ENCODE measurements around the gene ANK3. TPM values are rescaled to one million over a fixed set of nuclear protein-coding genes. Genes with fewer than 3 reads are reported as not detected.
A peak's percentile ranks its signal among the peaks of the same experiment; 100 is the strongest.

ANK3 gene
- total RNA-seq, 1 experiment from 2014 or later = 7.0 TPM

DNA sequence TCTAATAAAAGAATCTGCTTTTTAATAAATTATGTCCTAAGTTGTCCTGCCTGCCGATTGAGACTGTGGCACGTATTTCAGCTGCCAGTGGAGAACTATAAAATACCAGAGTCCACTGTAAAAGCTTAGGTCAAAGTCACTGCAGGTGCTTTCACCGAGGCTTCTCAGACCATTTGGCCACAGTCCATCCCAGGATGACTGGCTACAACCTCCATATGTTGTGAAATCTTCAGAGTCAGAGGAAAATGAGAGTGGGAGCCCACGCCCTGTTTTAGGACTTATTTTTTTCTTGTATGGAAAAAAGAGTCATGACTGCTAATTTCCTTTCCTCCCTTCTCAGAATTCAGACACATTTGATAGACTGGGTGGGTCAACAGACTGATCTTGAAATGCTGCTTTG is 182.9 kb downstream of the ANK3 start:
- no peak overlapping the region for H3K27ac ChIP-seq (ENCODE audit: low read length)
- H2AFZ ChIP-seq (ENCODE audit: low read length) = no peak overlapping the region
- H3K9ac ChIP-seq (ENCODE audit: low read length) = no peak overlapping the region
- no peaks in the 10 kb centered on the region for H3K9me2 ChIP-seq (replicated peaks; ENCODE audit: insufficient read depth, low read length)
- H3K4me3 ChIP-seq (ENCODE audit: low read length) = no peak overlapping the region
- H3K9me3 ChIP-seq (ENCODE audit: low read length) = no peaks in the 10 kb centered on the region
- no peak overlapping the region for H3K4me2 ChIP-seq (ENCODE audit: low read depth, low read length, poor library complexity, severe bottlenecking)
- H3K79me2 ChIP-seq (ENCODE audit: low read length) = no peaks in the 10 kb centered on the region
- no peaks in the 10 kb centered on the region for H4K20me1 ChIP-seq (ENCODE audit: insufficient read depth, low read depth, low read length)
- H3K4me1 ChIP-seq (ENCODE audit: low read length) = peaks cover 49% of the 10 kb centered on the region
- no peaks in the 10 kb centered on the region for H3K36me3 ChIP-seq (ENCODE audit: insufficient read depth, low read length)
- H3K27me3 ChIP-seq (ENCODE audit: low read length) = no peaks in the 10 kb centered on the region
- DNase-seq = no peak

DNA sequence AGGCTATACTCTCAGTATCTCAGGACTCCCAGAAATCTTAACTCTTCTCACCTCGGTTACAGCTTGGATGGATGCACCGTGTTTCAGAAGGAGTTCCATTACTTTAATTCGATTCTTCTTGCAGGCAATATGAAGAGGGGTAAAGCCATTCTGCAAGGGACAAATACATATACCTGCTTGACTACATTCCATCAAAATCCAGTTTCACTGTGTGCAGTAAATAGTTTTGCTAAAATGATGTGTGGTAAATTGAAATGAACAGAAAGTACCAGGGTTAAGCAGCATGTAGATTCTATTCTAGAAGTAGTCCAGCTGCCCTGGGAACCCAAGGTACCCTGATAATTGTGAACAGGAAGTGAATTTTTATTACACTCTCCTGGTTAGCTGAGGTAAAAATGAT is 183.9 kb downstream of the ANK3 start:
- H3K4me2 ChIP-seq (ENCODE audit: low read depth, low read length, poor library complexity, severe bottlenecking) = peak overlapping the region; percentile 33
- no peak overlapping the region for H2AFZ ChIP-seq (ENCODE audit: low read length)
- H3K4me3 ChIP-seq (ENCODE audit: low read length) = no peak overlapping the region
- DNase-seq = no peak
- peaks cover 43% of the 10 kb centered on the region for H3K4me1 ChIP-seq (ENCODE audit: low read length)
- no peak overlapping the region for H3K9ac ChIP-seq (ENCODE audit: low read length)
- H3K79me2 ChIP-seq (ENCODE audit: low read length) = no peaks in the 10 kb centered on the region
- H3K27me3 ChIP-seq (ENCODE audit: low read length) = no peaks in the 10 kb centered on the region
- no peaks in the 10 kb centered on the region for H3K9me3 ChIP-seq (ENCODE audit: low read length)
- no peaks in the 10 kb centered on the region for H3K36me3 ChIP-seq (ENCODE audit: insufficient read depth, low read length)
- H3K27ac ChIP-seq (ENCODE audit: low read length) = no peak overlapping the region
- no peaks in the 10 kb centered on the region for H3K9me2 ChIP-seq (replicated peaks; ENCODE audit: insufficient read depth, low read length)
- no peaks in the 10 kb centered on the region for H4K20me1 ChIP-seq (ENCODE audit: insufficient read depth, low read depth, low read length)

DNA sequence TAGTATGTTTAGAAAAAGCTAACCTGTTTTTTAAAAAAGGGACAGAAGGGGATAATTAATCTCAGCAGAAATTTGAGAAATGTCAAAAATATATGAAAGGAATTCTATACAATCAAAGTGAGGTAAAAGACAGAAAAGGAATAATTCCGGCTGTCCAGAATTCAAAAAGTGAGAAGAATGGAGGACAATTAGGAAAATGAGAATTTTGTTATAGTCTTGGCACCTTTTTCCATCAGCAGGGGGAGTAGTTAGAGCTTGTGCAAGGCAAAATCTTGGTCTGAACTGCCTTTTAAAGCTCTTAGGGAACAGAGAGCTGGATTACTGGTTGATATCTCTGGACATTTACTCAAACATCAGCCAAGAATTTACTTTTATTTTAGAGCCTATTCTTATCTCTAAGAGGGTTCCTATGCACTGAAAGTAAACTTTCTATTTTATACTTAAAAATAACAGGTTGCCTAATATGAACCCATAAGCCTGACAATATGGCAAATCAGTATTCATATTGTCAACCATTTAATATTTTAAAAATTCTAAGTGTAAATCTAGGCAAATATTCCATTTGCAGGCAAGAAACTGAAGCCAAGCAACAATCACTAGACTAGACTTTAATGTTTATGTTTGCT is 185.6 kb downstream of the ANK3 start:
- Histone ChIP-seq H3K4me1 (ENCODE audit: low read length) (peaks cover 39% of the 10 kb centered on the region), H3K27ac (ENCODE audit: low read length) (no peak overlapping the region), H3K9me3 (ENCODE audit: low read length) (no peaks in the 10 kb centered on the region), H3K9ac (ENCODE audit: low read length) (no peak overlapping the region), H3K27me3 (ENCODE audit: low read length) (no peaks in the 10 kb centered on the region), H4K20me1 (ENCODE audit: insufficient read depth, low read depth, low read length) (no peaks in the 10 kb centered on the region), H3K79me2 (ENCODE audit: low read length) (no peaks in the 10 kb centered on the region), H3K4me2 (ENCODE audit: low read depth, low read length, poor library complexity, severe bottlenecking) (no peak overlapping the region), H3K9me2 (replicated peaks; ENCODE audit: insufficient read depth, low read length) (no peaks in the 10 kb centered on the region), H3K4me3 (ENCODE audit: low read length) (no peak overlapping the region), H3K36me3 (ENCODE audit: insufficient read depth, low read length) (no peaks in the 10 kb centered on the region), H2AFZ (ENCODE audit: low read length) (no peak overlapping the region)
- peak; percentile 77 for DNase-seq

DNA sequence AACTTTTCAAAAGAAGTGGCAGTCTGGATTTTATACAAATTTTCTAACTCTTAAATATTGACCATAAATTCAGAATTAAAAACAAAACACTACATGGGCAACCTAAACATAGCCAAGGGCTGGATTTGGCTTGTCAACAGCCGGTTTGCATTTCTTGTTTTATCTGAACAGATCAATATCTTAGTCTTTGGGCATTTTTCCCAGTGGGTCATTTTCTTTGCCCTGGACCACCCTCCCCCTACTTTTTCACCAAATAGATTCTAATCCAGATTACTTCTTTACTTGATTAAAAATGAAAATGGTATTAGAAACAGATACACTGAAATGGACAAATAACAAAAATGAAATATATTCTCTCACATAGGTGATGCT is 189.0 kb downstream of the ANK3 start:
- H3K27me3 ChIP-seq (ENCODE audit: low read length) = no peaks in the 10 kb centered on the region
- H3K9me3 ChIP-seq (ENCODE audit: low read length) = no peaks in the 10 kb centered on the region
- DNase-seq = no peak
- no peak overlapping the region for H3K27ac ChIP-seq (ENCODE audit: low read length)
- no peaks in the 10 kb centered on the region for H3K9me2 ChIP-seq (replicated peaks; ENCODE audit: insufficient read depth, low read length)
- peaks cover 30% of the 10 kb centered on the region for H3K4me1 ChIP-seq (ENCODE audit: low read length)
- no peak overlapping the region for H2AFZ ChIP-seq (ENCODE audit: low read length)
- no peak overlapping the region for H3K4me3 ChIP-seq (ENCODE audit: low read length)
- H3K4me2 ChIP-seq (ENCODE audit: low read depth, low read length, poor library complexity, severe bottlenecking) = no peak overlapping the region
- no peaks in the 10 kb centered on the region for H4K20me1 ChIP-seq (ENCODE audit: insufficient read depth, low read depth, low read length)
- no peaks in the 10 kb centered on the region for H3K79me2 ChIP-seq (ENCODE audit: low read length)
- H3K36me3 ChIP-seq (ENCODE audit: insufficient read depth, low read length) = no peaks in the 10 kb centered on the region
- no peak overlapping the region for H3K9ac ChIP-seq (ENCODE audit: low read length)

DNA sequence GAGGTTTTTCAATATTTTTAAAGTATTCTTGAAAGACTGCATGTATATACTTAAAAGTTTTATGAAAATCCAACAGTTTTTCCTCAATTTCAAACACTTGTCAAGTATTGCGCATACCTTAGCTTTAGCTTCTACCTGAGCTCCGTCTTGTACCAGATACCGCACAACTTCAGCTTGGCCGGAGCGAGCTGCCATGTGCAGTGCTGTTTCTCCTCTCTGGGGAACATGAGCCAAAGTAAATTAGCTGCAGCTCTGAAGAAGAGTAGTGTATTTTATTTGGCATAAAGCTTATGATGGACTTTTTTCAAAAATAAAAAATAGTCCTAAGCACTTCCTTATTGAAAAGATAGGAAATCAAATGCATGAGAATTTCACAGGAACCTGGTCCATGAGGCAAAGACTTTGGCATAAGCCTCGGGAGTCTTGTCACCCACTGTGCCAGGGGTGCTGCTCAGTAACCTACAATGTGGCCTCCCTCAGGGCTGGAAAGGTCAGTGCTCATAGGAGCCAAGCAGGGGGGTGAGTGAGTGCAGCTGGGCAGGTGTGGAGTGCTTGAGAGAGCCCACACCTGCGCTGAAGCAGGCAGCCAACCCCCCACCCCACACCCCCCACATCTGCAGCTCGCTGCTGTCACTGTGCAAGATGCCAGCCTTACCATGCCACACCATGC is 189.5 kb downstream of the ANK3 start:
- H3K27ac ChIP-seq (ENCODE audit: low read length) = no peak overlapping the region
- H3K79me2 ChIP-seq (ENCODE audit: low read length) = no peaks in the 10 kb centered on the region
- H3K9ac ChIP-seq (ENCODE audit: low read length) = no peak overlapping the region
- H3K9me3 ChIP-seq (ENCODE audit: low read length) = no peaks in the 10 kb centered on the region
- H3K4me3 ChIP-seq (ENCODE audit: low read length) = no peak overlapping the region
- H4K20me1 ChIP-seq (ENCODE audit: insufficient read depth, low read depth, low read length) = no peaks in the 10 kb centered on the region
- H3K4me2 ChIP-seq (ENCODE audit: low read depth, low read length, poor library complexity, severe bottlenecking) = no peak overlapping the region
- peaks cover 25% of the 10 kb centered on the region for H3K4me1 ChIP-seq (ENCODE audit: low read length)
- H3K9me2 ChIP-seq (replicated peaks; ENCODE audit: insufficient read depth, low read length) = no peaks in the 10 kb centered on the region
- no peaks in the 10 kb centered on the region for H3K36me3 ChIP-seq (ENCODE audit: insufficient read depth, low read length)
- H2AFZ ChIP-seq (ENCODE audit: low read length) = no peak overlapping the region
- no peak for DNase-seq
- H3K27me3 ChIP-seq (ENCODE audit: low read length) = no peaks in the 10 kb centered on the region

DNA sequence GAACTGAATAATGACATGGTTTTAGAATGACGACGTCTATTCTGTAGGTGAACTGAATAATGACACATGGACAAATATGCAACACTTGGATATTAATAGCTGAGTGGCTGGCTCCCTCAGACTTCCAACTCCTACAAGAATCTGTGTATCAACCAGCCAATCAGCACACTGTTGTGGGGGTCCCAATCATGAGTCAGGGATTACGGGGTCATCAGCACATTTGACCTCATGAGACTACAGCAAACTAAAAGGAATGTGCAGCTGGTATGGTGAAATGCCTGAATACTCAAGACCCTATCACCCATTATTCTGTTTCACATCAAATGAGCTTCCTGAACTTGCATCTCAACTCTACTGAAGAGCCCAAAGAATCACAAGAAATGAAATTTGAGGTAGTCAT is 192.5 kb downstream of the ANK3 start:
- DNase-seq = no peak
- H3K27ac ChIP-seq (ENCODE audit: low read length) = no peak overlapping the region
- no peaks in the 10 kb centered on the region for H3K9me2 ChIP-seq (replicated peaks; ENCODE audit: insufficient read depth, low read length)
- H3K4me1 ChIP-seq (ENCODE audit: low read length) = peaks cover 10% of the 10 kb centered on the region
- no peak overlapping the region for H3K4me2 ChIP-seq (ENCODE audit: low read depth, low read length, poor library complexity, severe bottlenecking)
- no peak overlapping the region for H3K4me3 ChIP-seq (ENCODE audit: low read length)
- no peak overlapping the region for H3K9ac ChIP-seq (ENCODE audit: low read length)
- H3K27me3 ChIP-seq (ENCODE audit: low read length) = no peaks in the 10 kb centered on the region
- H3K79me2 ChIP-seq (ENCODE audit: low read length) = no peaks in the 10 kb centered on the region
- no peaks in the 10 kb centered on the region for H3K9me3 ChIP-seq (ENCODE audit: low read length)
- H4K20me1 ChIP-seq (ENCODE audit: insufficient read depth, low read depth, low read length) = no peaks in the 10 kb centered on the region
- no peak overlapping the region for H2AFZ ChIP-seq (ENCODE audit: low read length)
- H3K36me3 ChIP-seq (ENCODE audit: insufficient read depth, low read length) = no peaks in the 10 kb centered on the region

DNA sequence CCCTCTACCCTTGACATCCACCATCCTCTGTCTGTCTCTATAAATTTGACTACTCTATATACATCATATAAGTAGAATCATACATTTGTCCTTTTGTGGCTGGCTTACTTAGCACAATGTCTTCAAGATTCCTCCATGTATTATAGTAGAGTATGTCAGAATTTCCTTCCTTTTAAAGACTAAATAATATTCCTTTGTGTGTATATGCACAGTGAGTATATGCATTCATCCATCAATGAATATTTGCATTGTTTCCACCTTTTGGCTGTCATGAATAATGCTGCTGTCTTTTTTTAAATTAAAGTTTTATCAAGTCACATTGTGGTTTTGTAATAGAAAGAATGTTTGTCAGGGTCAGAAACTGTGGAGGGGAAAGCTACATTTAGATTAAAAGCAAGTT is 195.3 kb downstream of the ANK3 start:
- Histone ChIP-seq H3K4me3 (ENCODE audit: low read length) (no peak overlapping the region), H3K27me3 (ENCODE audit: low read length) (no peaks in the 10 kb centered on the region), H3K79me2 (ENCODE audit: low read length) (no peaks in the 10 kb centered on the region), H3K4me2 (ENCODE audit: low read depth, low read length, poor library complexity, severe bottlenecking) (no peak overlapping the region), H3K4me1 (ENCODE audit: low read length) (peaks cover 7% of the 10 kb centered on the region), H3K9me3 (ENCODE audit: low read length) (no peaks in the 10 kb centered on the region), H3K9me2 (replicated peaks; ENCODE audit: insufficient read depth, low read length) (no peaks in the 10 kb centered on the region), H2AFZ (ENCODE audit: low read length) (no peak overlapping the region), H3K36me3 (ENCODE audit: insufficient read depth, low read length) (no peaks in the 10 kb centered on the region), H3K27ac (ENCODE audit: low read length) (no peak overlapping the region), H3K9ac (ENCODE audit: low read length) (no peak overlapping the region), H4K20me1 (ENCODE audit: insufficient read depth, low read depth, low read length) (no peaks in the 10 kb centered on the region)
- no peak for DNase-seq

DNA sequence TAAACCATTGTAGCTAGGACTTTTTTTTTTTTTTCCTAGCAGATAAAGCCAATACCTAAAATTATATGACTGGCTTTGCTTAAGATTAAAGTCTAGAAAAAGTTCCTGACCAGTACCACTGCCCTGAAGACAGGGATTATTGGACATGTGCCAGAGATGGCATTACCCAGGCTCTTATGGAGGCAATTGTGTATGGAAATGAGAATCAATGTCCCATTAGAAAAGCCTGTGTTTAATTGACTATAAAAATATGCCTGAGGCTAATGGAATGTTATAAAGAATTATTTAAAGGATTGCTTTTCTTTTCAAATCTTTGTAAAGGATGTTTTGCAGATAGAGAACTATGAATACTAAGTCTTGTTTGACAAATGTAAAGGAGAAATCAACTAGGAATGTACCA is 196.7 kb downstream of the ANK3 start:
- Histone ChIP-seq H3K79me2 (ENCODE audit: low read length) (no peaks in the 10 kb centered on the region), H3K4me2 (ENCODE audit: low read depth, low read length, poor library complexity, severe bottlenecking) (no peak overlapping the region), H3K9me3 (ENCODE audit: low read length) (no peaks in the 10 kb centered on the region), H3K9ac (ENCODE audit: low read length) (no peak overlapping the region), H3K4me1 (ENCODE audit: low read length) (no peaks in the 10 kb centered on the region), H3K27ac (ENCODE audit: low read length) (no peak overlapping the region), H3K9me2 (replicated peaks; ENCODE audit: insufficient read depth, low read length) (no peaks in the 10 kb centered on the region), H2AFZ (ENCODE audit: low read length) (no peak overlapping the region), H3K27me3 (ENCODE audit: low read length) (no peaks in the 10 kb centered on the region), H3K36me3 (ENCODE audit: insufficient read depth, low read length) (no peaks in the 10 kb centered on the region), H4K20me1 (ENCODE audit: insufficient read depth, low read depth, low read length) (no peaks in the 10 kb centered on the region), H3K4me3 (ENCODE audit: low read length) (no peak overlapping the region)
- DNase-seq = no peak

Measured in Karpas-422 (cell line).